Upper lobe of left lung (tissue), 4 donors: Measurements from ENCODE around the gene RNLS.

Source experiments
- CTCF ChIP-seq, 6 experiments: fragments of 450-650 bp in 4 of 6; fragments of 200-600 bp in 2 of 6; sonication (generic) in 2 of 6; IDR thresholded peaks; one replicate each; pipeline ENCODE4 v1.5.1; 2016 to 2019; ENCODE audit warnings: antibody characterized with exemption in 6 of 6
- EP300 ChIP-seq, 4 donors: sonication (generic); formaldehyde crosslinking; IDR thresholded peaks; one replicate each; pipeline ENCODE4 v1.5.1; 2017; ENCODE audit warnings: antibody characterized with exemption in 4 of 4, control low read depth in 2 of 4
- POLR2A ChIP-seq, 4 donors: fragments of 450-650 bp; IDR thresholded peaks; one replicate each; pipeline ENCODE4 v1.5.1; 2016 to 2017; ENCODE audit warnings: antibody characterized with exemption in 4 of 4, mild to moderate bottlenecking in 2 of 4
- POLR2AphosphoS5 ChIP-seq, 2 donors: sonication (generic); formaldehyde crosslinking; IDR thresholded peaks; one replicate each; pipeline ENCODE4 v1.5.1; 2017; ENCODE audit warnings: antibody characterized with exemption in 2 of 2

GRCh38 chr10:88439932-88440331 lies 143.2 kb downstream of the RNLS start:
- TF ChIP-seq POLR2AphosphoS5 (IDR thresholded peaks at IDR 0.05) (no peak), CTCF (IDR thresholded peaks at IDR 0.05) (no peak), POLR2A (IDR thresholded peaks at IDR 0.05) (no peak), EP300 (IDR thresholded peaks at IDR 0.05) (no peak)
